HFF-Myc (cell line): ENCODE results near the gene CCND2.

Experiments used
- DNase-seq: peaks from one replicate; pipeline ENCODE4 v3.0.0-alpha.2; 2011; ENCODE audit warnings: low read depth; ENCODE audit errors: extremely low read depth
- H3K4me3 ChIP-seq: replicated peaks from 2 replicates; pipeline ENCODE4 v1.5.1; 2011; ENCODE audit warnings: low read depth, mild to moderate bottlenecking, control low read depth, low read length
- CTCF ChIP-seq: IDR thresholded peaks from 2 replicates; pipeline ENCODE4 v1.5.1; 2012; ENCODE audit warnings: mild to moderate bottlenecking, low read depth, low read length, control low read depth; ENCODE audit errors: missing control alignments

Gene CCND2

GRCh38 chr12:4281173-4281654, 7.7 kb downstream of the CCND2 start:
- DNase-seq = no peak
- TF ChIP-seq CTCF = no peak

GRCh38 chr12:4282103-4282891, 8.7 kb downstream of the CCND2 start:
- no peak for TF ChIP-seq CTCF
- DNase-seq = no peak

More at GRCh38 chr12:4281173-4281654, 7.7 kb downstream of the CCND2 start:
- no peak overlapping the region for H3K4me3 ChIP-seq

GRCh38 chr12:4282892-4283511, 9.4 kb downstream of the CCND2 start:
- no peak overlapping the region for H3K4me3 ChIP-seq
- no peak for DNase-seq
- no peak for TF ChIP-seq CTCF

More at GRCh38 chr12:4282103-4282891, 8.7 kb downstream of the CCND2 start:
- no peak overlapping the region for H3K4me3 ChIP-seq

- no peak for TF ChIP-seq CTCF
- no peak overlapping the region for H3K4me3 ChIP-seq
- no peak for DNase-seq
These were observed 10.1 kb downstream of the CCND2 start for GRCh38 chr12:4283512-4284255.

- no peak for DNase-seq
- TF ChIP-seq CTCF = no peak
These were observed 10.7 kb downstream of the CCND2 start for GRCh38 chr12:4284306-4284705.

GRCh38 chr12:4285070-4285469, 11.5 kb downstream of the CCND2 start:
- no peak overlapping the region for H3K4me3 ChIP-seq
- DNase-seq = no peak
- no peak for TF ChIP-seq CTCF

More at GRCh38 chr12:4284306-4284705, 10.7 kb downstream of the CCND2 start:
- H3K4me3 ChIP-seq = no peak overlapping the region
